ENCODE measurements around the gene BEND3.
"Not testable (repeated sequence)": the region's sequence is repeated elsewhere in the genome, so short reads cannot be mapped to it uniquely, and the experiment has no call there.

The BEND3 gene

DNA sequence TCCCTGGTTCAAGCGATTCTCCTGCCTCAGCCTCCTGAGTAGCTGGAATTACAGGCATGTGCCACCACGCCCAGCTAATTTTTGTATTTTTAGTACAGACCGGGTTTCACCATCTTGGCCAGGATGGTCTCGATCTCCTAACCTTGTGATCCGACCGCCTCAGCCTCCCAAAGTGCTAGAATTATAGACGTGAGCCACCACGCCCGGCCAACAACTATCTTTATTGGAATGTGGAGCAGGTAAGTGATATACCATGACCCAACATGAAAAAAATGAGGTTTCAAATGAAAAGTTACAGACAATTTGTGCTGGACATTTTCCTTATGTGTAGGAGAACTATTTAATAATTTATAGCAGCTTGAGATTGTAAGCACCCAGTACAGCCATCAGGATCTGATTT is 3.2 kb upstream of the BEND3 start:
- H3K9me3 ChIP-seq (ENCODE audit: control insufficient read depth, low read length); H3K9ac ChIP-seq (ENCODE audit: low read length); H3K36me3 ChIP-seq (ENCODE audit: control insufficient read depth, insufficient read depth, low read length); H3K27me3 ChIP-seq (ENCODE audit: control insufficient read depth, insufficient read depth, low read length); H3K4me3 ChIP-seq (ENCODE audit: low read length): not testable (repeated sequence)
- H3K4me1 ChIP-seq (ENCODE audit: control insufficient read depth, insufficient read depth, low read length) = peaks cover 11% of the 10 kb centered on the region

DNA sequence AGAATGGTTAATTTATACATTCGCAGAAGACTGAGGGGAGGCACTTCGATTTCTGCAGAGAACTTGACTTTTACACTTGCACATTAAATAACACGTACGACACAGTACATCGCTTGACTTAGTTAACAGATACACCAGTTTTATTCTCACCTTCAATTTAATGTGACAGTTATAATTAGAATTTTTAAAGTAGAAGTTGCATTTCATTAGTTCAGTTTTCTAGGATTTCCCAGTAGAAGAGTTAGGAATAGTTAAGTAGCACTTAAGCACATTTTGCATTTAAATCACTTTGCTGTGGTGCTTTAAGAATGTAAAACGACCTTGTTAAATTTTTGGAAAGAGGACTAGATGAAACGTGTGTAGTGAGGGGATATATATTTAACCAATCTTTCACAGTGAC is 1.6 kb upstream of the BEND3 start:
- Histone ChIP-seq H3K4me3 (ENCODE audit: low read length) (no peak overlapping the region), H3K27me3 (ENCODE audit: control insufficient read depth, insufficient read depth, low read length) (no peaks in the 10 kb centered on the region), H3K9ac (ENCODE audit: low read length) (peak overlapping the region; percentile 50), H3K4me1 (ENCODE audit: control insufficient read depth, insufficient read depth, low read length) (peaks cover 13% of the 10 kb centered on the region), H3K36me3 (ENCODE audit: control insufficient read depth, insufficient read depth, low read length) (no peaks in the 10 kb centered on the region), H3K9me3 (ENCODE audit: control insufficient read depth, low read length) (no peaks in the 10 kb centered on the region)

DNA sequence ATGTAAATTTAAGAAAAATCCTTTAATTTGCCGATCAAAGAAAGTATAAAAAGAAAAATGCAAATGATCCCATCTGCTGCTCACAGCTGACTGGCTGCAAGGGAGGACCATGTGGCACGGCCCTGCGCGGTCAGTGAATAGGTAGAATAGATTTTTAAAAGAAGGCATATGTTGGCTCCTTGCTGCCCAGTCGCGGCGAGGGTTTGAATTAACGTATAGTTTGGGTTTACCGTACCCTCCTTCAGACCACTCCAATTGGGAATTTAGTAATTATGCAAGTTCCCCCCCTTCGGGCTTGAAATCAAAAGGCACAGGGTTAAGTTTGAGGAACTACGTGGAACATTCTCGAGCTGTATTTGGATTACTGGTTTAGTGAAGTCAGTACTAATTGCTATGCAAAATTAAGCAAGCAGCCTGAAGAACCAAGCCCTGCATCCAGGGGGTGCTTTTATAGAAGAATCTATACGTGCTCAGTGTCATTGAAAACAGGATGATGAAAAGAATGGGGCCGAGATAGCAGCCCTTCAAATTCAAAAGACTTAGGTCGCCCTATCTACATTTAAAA is 1.1 kb upstream of the BEND3 start:
- Histone ChIP-seq H3K9me3 (ENCODE audit: control insufficient read depth, low read length) (no peaks in the 10 kb centered on the region), H3K36me3 (ENCODE audit: control insufficient read depth, insufficient read depth, low read length) (no peaks in the 10 kb centered on the region), H3K9ac (ENCODE audit: low read length) (peak overlapping the region; percentile 50), H3K4me1 (ENCODE audit: control insufficient read depth, insufficient read depth, low read length) (peaks cover 13% of the 10 kb centered on the region), H3K27me3 (ENCODE audit: control insufficient read depth, insufficient read depth, low read length) (no peaks in the 10 kb centered on the region), H3K4me3 (ENCODE audit: low read length) (peak overlapping the region; percentile 66)

- no peaks in the 10 kb centered on the region for H3K36me3 ChIP-seq (ENCODE audit: control insufficient read depth, insufficient read depth, low read length)
These were observed 496 bp upstream of the BEND3 start for GRCh38 chr6:107115695-107116327.

DNA sequence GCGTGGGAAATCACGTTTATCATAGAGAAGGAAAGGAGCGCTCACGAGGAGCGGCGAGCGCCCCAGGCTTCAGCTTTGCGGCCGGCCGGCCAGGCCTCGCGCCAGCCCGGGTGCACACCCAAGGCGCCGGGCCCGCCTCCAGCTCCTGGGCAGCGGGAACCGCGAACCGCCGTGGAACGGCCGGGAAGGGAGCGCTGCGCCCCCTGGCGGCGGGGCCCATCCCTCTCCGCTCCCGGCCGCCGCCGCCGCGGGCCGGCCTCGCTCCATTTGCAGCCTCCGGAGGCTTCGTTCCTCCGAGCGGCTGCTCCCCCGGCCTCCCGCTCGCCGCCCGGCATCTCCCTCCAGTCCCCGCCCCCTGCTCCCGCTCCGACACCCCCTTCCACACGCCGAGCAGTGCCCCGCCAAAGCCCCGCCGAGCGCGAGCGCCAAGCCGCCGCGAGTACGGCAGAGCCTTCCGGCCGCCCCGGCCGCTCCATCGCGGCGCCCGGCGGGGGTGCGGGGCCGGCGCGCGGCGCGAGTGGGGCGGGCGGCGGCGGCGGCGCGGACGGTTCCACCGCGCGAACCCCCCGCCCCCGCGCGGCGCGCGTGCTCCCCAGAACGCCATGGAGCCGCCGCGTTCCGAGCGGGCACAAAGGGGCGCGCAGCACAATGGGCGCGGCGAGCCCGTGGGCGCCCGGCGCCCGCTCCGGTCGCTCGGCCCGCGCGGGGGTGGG is 946 bp downstream of the BEND3 start:
- Histone ChIP-seq H3K9ac (ENCODE audit: low read length) (peak overlapping the region; percentile 16), H3K27me3 (ENCODE audit: control insufficient read depth, insufficient read depth, low read length) (no peaks in the 10 kb centered on the region), H3K9me3 (ENCODE audit: control insufficient read depth, low read length) (no peaks in the 10 kb centered on the region)

More at GRCh38 chr6:107115695-107116327, 496 bp upstream of the BEND3 start:
- peak overlapping the region; percentile 66 for H3K4me3 ChIP-seq (ENCODE audit: low read length)
- H3K9ac ChIP-seq (ENCODE audit: low read length) = peak overlapping the region; percentile 71
- peaks cover 13% of the 10 kb centered on the region for H3K4me1 ChIP-seq (ENCODE audit: control insufficient read depth, insufficient read depth, low read length)
- H3K27me3 ChIP-seq (ENCODE audit: control insufficient read depth, insufficient read depth, low read length) = no peaks in the 10 kb centered on the region
- H3K9me3 ChIP-seq (ENCODE audit: control insufficient read depth, low read length) = no peaks in the 10 kb centered on the region

GRCh38 chr6:107110200-107110599 is 5.1 kb downstream of the BEND3 start:
- no peaks in the 10 kb centered on the region for H3K27me3 ChIP-seq (ENCODE audit: control insufficient read depth, insufficient read depth, low read length)
- H3K36me3 ChIP-seq (ENCODE audit: control insufficient read depth, insufficient read depth, low read length) = no peaks in the 10 kb centered on the region
- no peak overlapping the region for H3K4me3 ChIP-seq (ENCODE audit: low read length)

More for the DNA sequence above, 946 bp downstream of the BEND3 start:
- H3K36me3 ChIP-seq (ENCODE audit: control insufficient read depth, insufficient read depth, low read length) = no peaks in the 10 kb centered on the region
- H3K4me1 ChIP-seq (ENCODE audit: control insufficient read depth, insufficient read depth, low read length) = peaks cover 13% of the 10 kb centered on the region
- H3K4me3 ChIP-seq (ENCODE audit: low read length) = no peak overlapping the region

GRCh38 chr6:107108201-107108890 is 7.0 kb downstream of the BEND3 start:
- Histone ChIP-seq H3K4me1 (ENCODE audit: control insufficient read depth, insufficient read depth, low read length) (no peaks in the 10 kb centered on the region), H3K9me3 (ENCODE audit: control insufficient read depth, low read length) (no peaks in the 10 kb centered on the region), H3K36me3 (ENCODE audit: control insufficient read depth, insufficient read depth, low read length) (no peaks in the 10 kb centered on the region), H3K9ac (ENCODE audit: low read length) (no peak overlapping the region), H3K4me3 (ENCODE audit: low read length) (no peak overlapping the region), H3K27me3 (ENCODE audit: control insufficient read depth, insufficient read depth, low read length) (no peaks in the 10 kb centered on the region)

More at GRCh38 chr6:107110200-107110599, 5.1 kb downstream of the BEND3 start:
- H3K9ac ChIP-seq (ENCODE audit: low read length) = no peak overlapping the region
- peaks cover 6% of the 10 kb centered on the region for H3K4me1 ChIP-seq (ENCODE audit: control insufficient read depth, insufficient read depth, low read length)
- H3K9me3 ChIP-seq (ENCODE audit: control insufficient read depth, low read length) = no peaks in the 10 kb centered on the region

DNA sequence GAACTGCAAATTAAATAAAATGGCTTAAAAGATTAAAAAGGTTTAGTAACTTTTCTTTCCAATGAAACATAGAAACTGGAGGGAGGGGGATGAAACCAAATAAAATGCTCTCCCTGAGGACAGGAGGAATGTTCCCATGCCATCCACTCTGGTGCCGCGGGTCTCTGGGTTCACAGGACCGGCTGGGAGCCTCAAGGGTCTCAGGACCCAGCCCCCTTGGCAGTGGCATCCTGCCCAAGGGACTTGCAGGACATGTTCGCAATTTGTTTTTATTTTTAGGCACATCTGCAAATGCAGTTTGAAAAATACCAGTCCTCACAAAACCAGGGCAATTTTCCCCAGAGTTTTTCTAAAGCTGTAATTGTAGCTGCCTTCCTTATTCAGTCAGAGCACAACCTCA is 7.5 kb downstream of the BEND3 start:
- Histone ChIP-seq H3K9me3 (ENCODE audit: control insufficient read depth, low read length) (no peaks in the 10 kb centered on the region), H3K27me3 (ENCODE audit: control insufficient read depth, insufficient read depth, low read length) (no peaks in the 10 kb centered on the region), H3K9ac (ENCODE audit: low read length) (no peak overlapping the region), H3K36me3 (ENCODE audit: control insufficient read depth, insufficient read depth, low read length) (no peaks in the 10 kb centered on the region), H3K4me1 (ENCODE audit: control insufficient read depth, insufficient read depth, low read length) (no peaks in the 10 kb centered on the region), H3K4me3 (ENCODE audit: low read length) (no peak overlapping the region)

DNA sequence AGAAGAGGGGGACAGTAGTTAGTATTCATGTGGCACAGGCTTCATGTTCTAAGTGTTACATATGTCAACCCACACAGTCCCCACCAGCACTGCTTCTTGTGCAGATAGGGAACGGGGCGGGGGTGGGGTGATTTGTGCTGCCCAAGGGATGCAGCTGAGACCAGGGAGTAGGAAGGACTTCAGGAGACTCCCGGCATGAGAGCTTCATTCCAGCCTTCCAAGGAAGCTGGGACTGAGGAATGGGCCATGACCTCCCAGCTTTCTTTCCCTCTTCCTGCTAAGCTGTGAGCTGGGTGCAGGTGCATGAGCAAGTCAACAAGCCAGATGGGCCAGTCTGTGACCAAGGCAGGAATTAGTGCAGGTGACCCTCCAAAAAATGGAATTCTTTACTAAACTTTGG is 9.2 kb downstream of the BEND3 start:
- no peak overlapping the region for H3K4me3 ChIP-seq (ENCODE audit: low read length)
- no peak overlapping the region for H3K9ac ChIP-seq (ENCODE audit: low read length)
- no peaks in the 10 kb centered on the region for H3K9me3 ChIP-seq (ENCODE audit: control insufficient read depth, low read length)
- no peaks in the 10 kb centered on the region for H3K36me3 ChIP-seq (ENCODE audit: control insufficient read depth, insufficient read depth, low read length)
- no peaks in the 10 kb centered on the region for H3K4me1 ChIP-seq (ENCODE audit: control insufficient read depth, insufficient read depth, low read length)
- no peaks in the 10 kb centered on the region for H3K27me3 ChIP-seq (ENCODE audit: control insufficient read depth, insufficient read depth, low read length)

DNA sequence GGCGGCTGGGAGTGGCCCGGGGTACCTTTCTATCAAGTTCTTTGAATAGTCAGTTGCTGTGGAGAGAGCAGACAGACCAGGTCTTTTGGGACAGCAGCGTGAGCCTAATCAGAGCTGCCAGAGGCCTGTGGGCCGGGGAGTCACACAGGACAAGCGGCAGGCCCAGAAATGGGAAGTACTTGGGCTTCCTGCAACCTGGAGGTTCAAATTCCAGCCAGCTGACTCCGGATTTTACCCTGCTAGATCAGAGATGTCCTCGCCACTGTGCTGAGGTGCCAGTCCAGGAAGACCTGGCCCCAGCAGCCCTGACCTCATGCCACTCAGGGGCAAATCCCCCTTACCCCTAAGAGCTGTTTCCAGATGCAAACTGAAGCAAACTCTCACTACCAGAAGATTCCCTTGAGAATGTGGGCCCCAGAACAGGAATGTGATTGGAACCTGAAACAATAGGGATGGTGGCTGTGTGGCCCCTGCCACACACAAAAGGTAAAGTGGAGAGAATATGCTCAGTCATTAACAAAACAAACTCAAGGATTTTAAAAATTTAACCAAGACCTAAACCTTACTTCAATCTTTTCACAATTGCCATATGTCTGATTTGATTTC is 9.7 kb downstream of the BEND3 start:
- H3K9ac ChIP-seq (ENCODE audit: low read length) = no peak overlapping the region
- H3K9me3 ChIP-seq (ENCODE audit: control insufficient read depth, low read length) = no peaks in the 10 kb centered on the region
- H3K36me3 ChIP-seq (ENCODE audit: control insufficient read depth, insufficient read depth, low read length) = no peaks in the 10 kb centered on the region
- no peaks in the 10 kb centered on the region for H3K27me3 ChIP-seq (ENCODE audit: control insufficient read depth, insufficient read depth, low read length)
- no peak overlapping the region for H3K4me3 ChIP-seq (ENCODE audit: low read length)
- no peaks in the 10 kb centered on the region for H3K4me1 ChIP-seq (ENCODE audit: control insufficient read depth, insufficient read depth, low read length)

DNA sequence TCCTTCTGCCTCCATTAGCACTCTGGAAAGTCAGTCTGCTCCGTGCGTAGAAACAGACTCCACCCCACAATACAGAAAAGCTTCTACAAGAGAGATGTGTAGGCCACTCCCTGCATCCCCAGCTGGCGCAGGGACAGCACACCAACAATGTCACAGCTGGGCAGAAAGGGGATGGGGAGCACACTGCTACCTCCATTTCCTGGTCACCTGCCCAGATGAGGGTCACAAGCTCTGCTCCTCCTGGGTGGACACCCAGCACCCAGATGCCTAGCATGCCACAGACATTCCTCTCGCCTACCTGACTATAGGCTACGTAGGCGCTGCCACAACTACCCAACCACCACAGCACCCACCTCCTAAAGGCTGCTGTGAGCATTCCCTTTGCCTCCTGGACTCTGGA is 12.2 kb downstream of the BEND3 start:
- no peaks in the 10 kb centered on the region for H3K4me1 ChIP-seq (ENCODE audit: control insufficient read depth, insufficient read depth, low read length)
- H3K27me3 ChIP-seq (ENCODE audit: control insufficient read depth, insufficient read depth, low read length) = no peaks in the 10 kb centered on the region
- no peaks in the 10 kb centered on the region for H3K36me3 ChIP-seq (ENCODE audit: control insufficient read depth, insufficient read depth, low read length)
- H3K9me3 ChIP-seq (ENCODE audit: control insufficient read depth, low read length) = no peaks in the 10 kb centered on the region
- no peak overlapping the region for H3K4me3 ChIP-seq (ENCODE audit: low read length)
- H3K9ac ChIP-seq (ENCODE audit: low read length) = no peak overlapping the region

DNA sequence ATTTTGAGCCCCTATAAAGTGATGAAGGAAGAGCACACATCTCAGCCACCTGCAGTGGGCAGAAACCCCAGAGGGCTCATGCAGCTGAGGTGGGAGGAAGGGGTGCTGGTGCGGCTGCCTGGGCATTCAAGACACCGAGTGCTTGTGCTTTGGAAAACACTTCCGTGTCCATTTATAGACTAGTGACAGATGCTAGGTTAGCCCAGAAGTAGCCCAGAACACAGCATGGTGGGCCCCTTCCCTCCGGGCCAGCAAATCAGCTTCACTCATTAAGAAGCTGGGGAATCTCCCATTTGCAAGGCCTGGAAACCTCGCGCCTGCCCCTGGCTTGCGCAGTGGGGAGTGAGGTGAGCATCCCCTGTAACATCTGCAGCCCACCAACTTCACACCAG is 12.9 kb downstream of the BEND3 start:
- Histone ChIP-seq H3K36me3 (ENCODE audit: control insufficient read depth, insufficient read depth, low read length) (no peaks in the 10 kb centered on the region), H3K27me3 (ENCODE audit: control insufficient read depth, insufficient read depth, low read length) (no peaks in the 10 kb centered on the region), H3K4me3 (ENCODE audit: low read length) (no peak overlapping the region), H3K4me1 (ENCODE audit: control insufficient read depth, insufficient read depth, low read length) (no peaks in the 10 kb centered on the region), H3K9ac (ENCODE audit: low read length) (no peak overlapping the region), H3K9me3 (ENCODE audit: control insufficient read depth, low read length) (no peaks in the 10 kb centered on the region)

Measured in mucosa of stomach (tissue), 1 donor.